GM23338 (cell line): ENCODE data around the gene FTO. TPM values are rescaled to one million over a fixed set of nuclear protein-coding genes. Genes with fewer than 3 reads are reported as not detected.

Experiments used
- ATAC-seq: fragments of 200-7000 bp; cut with Tn5 transposase; 3 replicates; pipeline ENCODE4 v1.9.1; 2020
- DNase-seq: peaks from one replicate; pipeline ENCODE4 v3.0.0-alpha.2; 2015; ENCODE audit warnings: low spot score
- H2AFZ ChIP-seq: fragments of 200-600 bp; sonication (generic); 2 replicates; pipeline ENCODE4 v1.8.0; 2016; ENCODE audit warnings: antibody characterized with exemption, mild to moderate bottlenecking, moderate library complexity
- H3F3A ChIP-seq: fragments of 200-600 bp; sonication (generic); replicated peaks from 2 replicates; pipeline ENCODE4 v1.8.0; 2017; ENCODE audit warnings: antibody characterized with exemption, mixed run types, low read depth
- H3K27ac ChIP-seq: fragments of 200-600 bp; sonication (generic); 2 replicates; pipeline ENCODE4 v1.6.1; 2016; ENCODE audit warnings: low read depth
- H3K27me3 ChIP-seq: fragments of 200-600 bp; sonication (generic); 2 replicates; pipeline ENCODE4 v1.8.0; 2016; ENCODE audit warnings: mild to moderate bottlenecking, mixed run types, moderate library complexity; ENCODE audit not compliant: insufficient read depth
- H3K36me3 ChIP-seq: fragments of 200-600 bp; sonication (generic); 2 replicates; pipeline ENCODE4 v1.8.0; 2016; ENCODE audit warnings: mild to moderate bottlenecking; ENCODE audit not compliant: insufficient read depth
- H3K4me1 ChIP-seq: fragments of 200-600 bp; sonication (generic); 2 replicates; pipeline ENCODE4 v1.8.0; 2016; ENCODE audit warnings: mild to moderate bottlenecking, moderate library complexity; ENCODE audit not compliant: insufficient read depth
- H3K4me2 ChIP-seq: fragments of 200-600 bp; sonication (generic); 2 replicates; pipeline ENCODE4 v1.7.1; 2017; ENCODE audit warnings: mixed run types
- H3K4me3 ChIP-seq: fragments of 200-600 bp; sonication (generic); 2 replicates; pipeline ENCODE4 v1.6.1; 2016; ENCODE audit warnings: mixed run types
- H3K79me2 ChIP-seq: fragments of 200-600 bp; sonication (generic); replicated peaks from 2 replicates; pipeline ENCODE4 v1.8.0; 2017; ENCODE audit warnings: mild to moderate bottlenecking; ENCODE audit not compliant: insufficient read depth
- H3K9me2 ChIP-seq: fragments of 200-600 bp; sonication (generic); 2 replicates; pipeline ENCODE4 v1.8.0; 2017; ENCODE audit not compliant: insufficient read depth
- H4K20me1 ChIP-seq: fragments of 200-600 bp; sonication (generic); replicated peaks from 2 replicates; pipeline ENCODE4 v1.8.0; 2017; ENCODE audit warnings: mild to moderate bottlenecking; ENCODE audit not compliant: insufficient read depth
- H3K27ac Mint-ChIP-seq: 2 replicates; pipeline ENCODE4 v1.8.0; 2020; ENCODE audit warnings: inconsistent platforms, mild to moderate bottlenecking, moderate library complexity, mixed read lengths
- H3K27me3 Mint-ChIP-seq: 3 replicates; pipeline ENCODE4 v1.8.0; 2022; ENCODE audit warnings: low read depth, mild to moderate bottlenecking, moderate library complexity, mixed read lengths, inconsistent platforms; ENCODE audit not compliant: insufficient read depth, poor library complexity
- H3K36me3 Mint-ChIP-seq: 3 replicates; pipeline ENCODE4 v1.8.0; 2021; ENCODE audit warnings: low read depth, mild to moderate bottlenecking, inconsistent platforms, moderate library complexity, mixed read lengths
- H3K4me1 Mint-ChIP-seq: 3 replicates; pipeline ENCODE4 v1.8.0; 2020; ENCODE audit warnings: mild to moderate bottlenecking, inconsistent platforms, mixed read lengths
- H3K4me3 Mint-ChIP-seq: 3 replicates; pipeline ENCODE4 v1.8.0; 2021; ENCODE audit warnings: moderate library complexity, mild to moderate bottlenecking, inconsistent platforms, mixed read lengths
- H3K9me3 Mint-ChIP-seq: 3 replicates; pipeline ENCODE4 v1.8.0; 2020; ENCODE audit warnings: moderate library complexity, mild to moderate bottlenecking, inconsistent platforms, mixed read lengths
- CREB1 ChIP-seq: fragments of 250-450 bp; sonication (Bioruptor Pico); IDR thresholded peaks from 2 replicates; pipeline ENCODE4 v1.5.0; 2020; ENCODE audit warnings: low read depth, mild to moderate bottlenecking, moderate library complexity
- CTCF ChIP-seq, 2 experiments: fragments of 200-600 bp in 1 of 2; sonication (generic) in 1 of 2; conservative IDR thresholded peaks; 2 replicates each; pipeline versions ENCODE4 v1.5.1 to v1.6.1; 2016 to 2017; ENCODE audit warnings: antibody characterized with exemption in 2 of 2, low read depth in 2 of 2, mild to moderate bottlenecking in 2 of 2, moderate library complexity in 1 of 2
- EZH2 ChIP-seq: fragments of 200-600 bp; sonication (generic); IDR thresholded peaks from one replicate; pipeline ENCODE4 v1.8.0; 2017; ENCODE audit warnings: antibody characterized with exemption, mild to moderate bottlenecking, low read depth; ENCODE audit not compliant: unreplicated experiment
- JUNB ChIP-seq: IDR thresholded peaks from one replicate; pipeline ENCODE4 v1.6.1; 2016; ENCODE audit warnings: antibody characterized with exemption; ENCODE audit not compliant: unreplicated experiment
- NANOG ChIP-seq: IDR thresholded peaks from 2 replicates; pipeline ENCODE4 v1.6.1; 2016; ENCODE audit warnings: antibody characterized with exemption, borderline replicate concordance
- POLR2AphosphoS5 ChIP-seq: IDR thresholded peaks from 2 replicates; pipeline ENCODE4 v1.6.1; 2016; ENCODE audit warnings: antibody characterized with exemption, low read depth
- STAT1 ChIP-seq: IDR thresholded peaks from one replicate; pipeline ENCODE4 v1.6.1; 2016; ENCODE audit warnings: antibody characterized with exemption; ENCODE audit not compliant: unreplicated experiment
- ZNF114 ChIP-seq: fragments of 250-450 bp; sonication (Bioruptor Pico); IDR thresholded peaks from 2 replicates; pipeline ENCODE4 v1.5.0; 2020; ENCODE audit warnings: mild to moderate bottlenecking, moderate library complexity
- ZNF331 ChIP-seq: fragments of 250-450 bp; sonication (Bioruptor Pico); IDR thresholded peaks from 2 replicates; pipeline ENCODE4 v1.5.0; 2020; ENCODE audit warnings: low read depth, mild to moderate bottlenecking, moderate library complexity
- ZNF462 ChIP-seq: fragments of 250-450 bp; sonication (Bioruptor Pico); IDR thresholded peaks from 2 replicates; pipeline ENCODE4 v1.5.0; 2020; ENCODE audit warnings: mild to moderate bottlenecking, moderate library complexity
- polyA plus RNA-seq: library from polyadenylated mRNA; unstranded; fragments of >200 nt; fragmentation: Nextera tagmentation; extraction: Ambion mirVana; gene quantifications from 2 replicates; pipeline ENCODE4 v1.2.1, GENCODE V29; 2016
- total RNA-seq: library from RNA; depleted of rRNA; stranded (reverse); fragments of >200 nt; shearing (Covaris generic); gene quantifications from 2 replicates; pipeline ENCODE4 v1.2.3, GENCODE V29; 2014
- TF ChIP-seq, protein P1 (sequence below): IDR thresholded peaks from 2 replicates; pipeline ENCODE4 v1.6.1; 2016; ENCODE audit warnings: antibody characterized with exemption

FTO gene
- total and polyA plus RNA-seq, 2 experiments from 2014 or later, result 17.7 to 69.6 TPM

GRCh38 chr16:54191163-54191562, 487.2 kb downstream of the FTO start:
- DNase-seq, result no peak
- no peaks in the 10 kb centered on the region; the same call in 1 of the 2 replicates for H3K9me2 ChIP-seq
- H3F3A ChIP-seq, result no peaks in the 10 kb centered on the region
- Mint-ChIP-seq H3K4me1 (peaks cover 8% of the 10 kb centered on the region), H3K9me3 (no peaks in the 10 kb centered on the region; the same call in 1 of the 3 replicates), H3K4me3 (no peak overlapping the region), H3K27ac (no peak overlapping the region), H3K27me3 (peaks cover 7% of the 10 kb centered on the region), H3K36me3 (no peaks in the 10 kb centered on the region; the same call in 2 of the 3 replicates)
- H3K4me1 ChIP-seq, result no peaks in the 10 kb centered on the region
- H3K27me3 ChIP-seq, result no peaks in the 10 kb centered on the region
- H3K27ac ChIP-seq, result no peak overlapping the region
- H2AFZ ChIP-seq, result no peak overlapping the region
- no peaks in the 10 kb centered on the region for H4K20me1 ChIP-seq
- H3K79me2 ChIP-seq, result no peaks in the 10 kb centered on the region
- H3K4me3 ChIP-seq, result no peak overlapping the region
- H3K36me3 ChIP-seq, result no peaks in the 10 kb centered on the region
- ATAC-seq, result no peak
- TF ChIP-seq POLR2AphosphoS5 (no peak), NANOG (no peak), EZH2 (no peak)
- no peak overlapping the region for H3K4me2 ChIP-seq

GRCh38 chr16:54191592-54191991, 487.6 kb downstream of the FTO start:
- Mint-ChIP-seq H3K27ac (no peak overlapping the region), H3K4me1 (peaks cover 8% of the 10 kb centered on the region), H3K36me3 (no peaks in the 10 kb centered on the region; the same call in 2 of the 3 replicates), H3K9me3 (no peaks in the 10 kb centered on the region; the same call in 1 of the 3 replicates), H3K4me3 (no peak overlapping the region), H3K27me3 (peaks cover 9% of the 10 kb centered on the region)
- H4K20me1 ChIP-seq, result no peaks in the 10 kb centered on the region
- no peak overlapping the region for H3K4me3 ChIP-seq
- H3F3A ChIP-seq, result no peaks in the 10 kb centered on the region
- H2AFZ ChIP-seq, result no peak overlapping the region
- H3K4me2 ChIP-seq, result no peak overlapping the region
- H3K27me3 ChIP-seq, result no peaks in the 10 kb centered on the region
- H3K79me2 ChIP-seq, result no peaks in the 10 kb centered on the region
- no peak overlapping the region for H3K27ac ChIP-seq
- H3K36me3 ChIP-seq, result no peaks in the 10 kb centered on the region
- ATAC-seq (no peak), DNase-seq (no peak)
- no peaks in the 10 kb centered on the region for H3K4me1 ChIP-seq
- no peaks in the 10 kb centered on the region; the same call in 1 of the 2 replicates for H3K9me2 ChIP-seq
- TF ChIP-seq EZH2 (no peak), NANOG (no peak), ZNF114 (CRISPR knock-in tag) (no peak), JUNB (no peak), STAT1 (no peak), ZNF462 (CRISPR knock-in tag) (no peak), ZNF331 (CRISPR knock-in tag) (no peak), CTCF (conservative IDR thresholded peaks at IDR 0.05; ENCODE audit: low read depth in 2 of 2) (no peak), POLR2AphosphoS5 (no peak), CREB1 (CRISPR knock-in tag) (no peak)
- TF ChIP-seq, protein P1, sequence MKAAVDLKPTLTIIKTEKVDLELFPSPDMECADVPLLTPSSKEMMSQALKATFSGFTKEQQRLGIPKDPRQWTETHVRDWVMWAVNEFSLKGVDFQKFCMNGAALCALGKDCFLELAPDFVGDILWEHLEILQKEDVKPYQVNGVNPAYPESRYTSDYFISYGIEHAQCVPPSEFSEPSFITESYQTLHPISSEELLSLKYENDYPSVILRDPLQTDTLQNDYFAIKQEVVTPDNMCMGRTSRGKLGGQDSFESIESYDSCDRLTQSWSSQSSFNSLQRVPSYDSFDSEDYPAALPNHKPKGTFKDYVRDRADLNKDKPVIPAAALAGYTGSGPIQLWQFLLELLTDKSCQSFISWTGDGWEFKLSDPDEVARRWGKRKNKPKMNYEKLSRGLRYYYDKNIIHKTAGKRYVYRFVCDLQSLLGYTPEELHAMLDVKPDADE, result no peak
